ENCODE measurements around the gene EXOC6B.

The EXOC6B gene

DNA sequence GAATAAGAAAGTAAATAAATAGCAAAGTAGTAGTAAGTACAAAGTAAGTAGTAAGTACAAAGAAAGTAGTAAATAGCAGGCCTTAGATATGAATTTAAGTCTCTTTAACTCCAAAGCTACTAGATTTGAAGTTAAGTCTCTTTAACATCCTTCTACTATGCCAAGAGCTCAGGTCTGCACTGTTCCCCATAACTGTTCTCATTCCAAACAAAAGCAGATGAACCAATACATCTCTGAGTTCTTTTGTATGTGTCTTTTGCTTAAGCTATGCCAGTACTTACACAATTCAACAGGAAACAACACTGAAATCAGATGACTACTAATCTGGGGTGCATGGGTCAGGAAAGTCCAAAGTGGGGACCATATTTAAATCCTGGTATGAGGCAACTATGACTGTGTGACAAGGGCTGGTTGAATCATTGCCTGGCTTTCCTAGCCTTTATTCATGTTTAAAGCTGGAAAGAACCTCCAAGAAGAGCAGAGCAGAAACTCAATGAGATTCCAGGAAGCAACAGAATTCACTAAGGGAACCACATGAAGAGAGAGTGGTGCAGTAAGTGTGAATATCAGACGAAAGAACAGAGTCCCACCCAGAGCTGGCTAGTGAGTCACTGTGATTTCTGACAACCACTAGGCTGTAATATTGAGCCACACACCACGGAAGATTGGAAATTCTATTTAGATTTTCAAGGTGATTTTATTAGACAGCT is 627.1 kb downstream of the EXOC6B start:
- no peak for DNase-seq

DNA sequence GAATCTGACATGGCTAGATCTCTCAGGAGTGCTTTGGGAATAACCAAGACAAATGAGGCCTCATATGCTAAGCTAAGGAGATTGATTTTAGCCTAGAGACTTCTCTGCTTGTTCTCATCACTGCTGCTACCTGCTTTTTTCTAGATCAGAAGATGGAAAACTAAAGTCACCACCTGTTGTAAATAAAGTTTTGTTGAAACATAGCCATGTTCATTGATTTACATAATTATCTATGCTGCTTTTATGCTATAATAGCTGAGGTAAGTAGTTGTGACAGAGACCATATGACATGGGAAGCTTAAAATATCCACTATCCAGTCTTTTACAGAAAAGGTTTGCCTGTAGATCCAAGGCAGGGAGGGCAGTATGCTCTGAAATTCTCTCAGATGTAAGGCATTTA is 632.1 kb downstream of the EXOC6B start:
- no peak for DNase-seq

DNA sequence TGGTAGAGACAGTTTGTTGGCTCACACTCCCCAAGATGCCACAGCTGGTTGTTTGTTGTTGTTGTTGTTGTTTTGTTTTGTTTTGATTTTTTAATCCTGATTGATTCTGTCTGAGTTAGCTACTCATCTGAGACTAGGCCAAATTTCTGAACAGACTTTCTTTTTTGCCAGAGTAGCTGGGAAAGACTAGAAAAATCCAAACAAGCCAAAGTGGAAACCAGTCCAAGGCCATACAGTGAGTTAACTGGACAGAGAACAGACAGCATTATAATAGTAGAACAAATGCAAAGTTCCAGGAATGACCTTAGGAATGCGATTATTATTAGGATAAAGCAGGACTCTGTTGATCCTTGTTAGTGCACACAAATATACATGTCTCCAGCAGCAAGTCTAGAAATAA is 634.4 kb downstream of the EXOC6B start:
- DNase-seq = no peak

- DNase-seq = no peak
These were observed 640.6 kb downstream of the EXOC6B start for GRCh38 chr2:72185206-72185605.

- DNase-seq = no peak
These were observed 642.4 kb downstream of the EXOC6B start for GRCh38 chr2:72183466-72183865.

GRCh38 chr2:72183016-72183415 is 642.8 kb downstream of the EXOC6B start:
- DNase-seq = no peak

DNA sequence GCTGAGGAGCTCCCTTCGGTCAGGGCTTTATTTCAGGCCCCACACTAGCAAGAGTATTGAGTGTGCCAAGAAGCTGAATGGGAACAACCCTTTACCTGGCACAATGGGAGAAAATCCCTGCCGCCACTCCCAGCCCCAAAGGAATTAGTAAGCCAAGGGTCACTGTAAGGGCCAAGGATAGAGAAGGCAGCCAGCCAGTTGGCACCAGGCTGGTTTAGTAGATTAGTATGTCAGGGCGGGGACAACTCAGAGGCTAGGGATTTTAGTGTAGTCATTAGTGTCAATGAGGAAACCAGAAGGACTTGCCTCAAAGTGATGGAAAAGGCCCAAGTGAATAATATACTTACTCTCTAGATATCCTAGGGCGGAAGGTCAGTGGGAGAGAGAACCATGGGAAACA is 643.3 kb downstream of the EXOC6B start:
- DNase-seq = no peak

DNA sequence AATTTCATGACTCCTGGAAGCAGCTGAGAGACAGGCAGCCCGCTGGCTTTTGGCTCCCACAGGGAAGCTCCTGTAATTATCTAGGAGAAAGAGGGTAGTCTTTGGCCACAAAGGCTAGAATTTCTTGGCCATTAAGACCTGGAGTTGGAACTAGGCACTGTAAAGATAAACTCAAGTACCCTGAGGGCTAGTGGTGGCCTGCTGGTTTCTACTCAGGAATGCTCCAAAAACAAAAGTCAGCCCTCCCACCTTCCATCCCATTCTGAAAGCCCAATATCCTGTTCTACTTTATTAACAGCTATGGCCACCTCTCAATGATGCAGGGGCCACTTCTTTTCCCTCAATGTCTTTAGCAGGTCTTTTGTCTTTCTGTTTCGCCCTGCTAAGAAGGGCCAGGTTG is 644.2 kb downstream of the EXOC6B start:
- DNase-seq = no peak

DNA sequence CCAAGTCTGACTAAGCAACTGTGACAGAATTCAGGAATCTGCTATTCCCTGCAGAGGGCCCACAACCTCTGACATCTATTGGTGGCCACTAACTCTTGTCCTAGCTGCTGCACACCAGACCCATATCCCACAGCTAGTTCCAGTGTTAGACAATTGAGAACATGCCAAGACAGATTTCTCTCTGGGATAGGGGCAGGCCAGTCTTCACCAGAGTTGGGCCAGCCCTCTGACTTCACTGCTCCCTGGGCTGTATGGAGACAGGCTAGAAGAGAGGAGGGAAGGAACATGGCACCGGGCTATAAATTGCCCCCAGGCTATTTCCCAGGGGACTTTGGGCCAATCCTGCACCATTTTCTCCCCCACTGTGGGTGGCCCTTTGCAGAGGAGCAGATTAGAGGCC is 645.5 kb downstream of the EXOC6B start:
- no peak for DNase-seq

- DNase-seq = no peak
These were observed 647.3 kb downstream of the EXOC6B start for GRCh38 chr2:72178551-72178950.

DNA sequence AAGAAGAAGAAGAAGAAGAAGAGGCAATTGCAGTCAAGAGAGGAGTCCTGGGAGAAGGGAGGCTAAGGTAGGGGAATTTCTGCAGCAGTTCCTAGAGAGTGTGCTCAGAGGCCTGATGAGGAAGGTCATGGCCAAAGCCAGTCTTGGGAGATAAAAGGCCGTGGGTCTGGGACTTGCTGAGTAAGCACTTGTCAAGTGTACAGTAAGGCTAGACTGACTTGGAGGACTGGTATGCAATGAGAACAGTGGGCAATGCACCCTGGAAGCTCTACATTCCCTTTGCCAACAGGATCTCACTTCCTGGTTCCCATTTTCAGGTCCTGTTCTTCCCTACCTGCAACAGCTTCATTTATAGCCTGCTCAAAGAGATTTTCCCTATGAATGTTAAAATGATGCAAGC is 649.6 kb downstream of the EXOC6B start:
- DNase-seq = no peak

GRCh38 chr2:72175636-72176035 is 650.2 kb downstream of the EXOC6B start:
- no peak for DNase-seq

DNA sequence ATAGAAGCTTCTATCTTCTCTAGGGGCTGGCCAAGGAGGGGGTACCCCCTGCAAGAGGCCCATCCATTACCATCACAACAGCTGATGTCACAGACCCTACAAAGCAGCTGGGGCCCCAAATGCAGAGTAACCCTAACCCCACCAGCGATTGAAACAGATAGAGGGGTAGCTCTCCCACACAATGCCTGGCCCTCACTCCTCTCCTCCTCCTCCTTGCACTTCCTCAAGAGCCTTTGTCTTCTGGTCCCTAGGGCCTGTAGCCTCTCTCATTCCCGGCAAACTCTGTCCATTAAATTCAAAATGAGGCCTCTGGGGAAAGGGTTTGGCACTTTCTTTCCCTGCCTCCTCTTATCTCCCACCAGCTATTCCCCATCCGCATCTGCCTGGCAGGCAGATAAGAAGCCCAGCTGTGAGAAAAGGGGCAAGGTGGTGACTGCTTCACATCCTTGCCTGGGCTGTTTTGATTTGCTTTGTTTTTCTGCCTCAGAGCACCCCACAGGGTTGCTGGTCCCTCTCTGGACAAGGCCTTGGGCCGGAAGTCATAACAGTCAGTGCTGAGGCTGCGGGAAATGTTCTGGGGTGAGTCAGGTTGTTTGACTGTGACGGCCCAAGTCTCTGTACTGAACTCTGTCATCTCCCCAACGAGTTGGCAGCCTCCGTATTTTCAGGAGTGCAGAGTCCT is 652.1 kb downstream of the EXOC6B start:
- DNase-seq = no peak

GRCh38 chr2:72172478-72172877 is 653.4 kb downstream of the EXOC6B start:
- DNase-seq = no peak

- no peak for DNase-seq
These were observed 659.6 kb downstream of the EXOC6B start for GRCh38 chr2:72166279-72166678.

DNA sequence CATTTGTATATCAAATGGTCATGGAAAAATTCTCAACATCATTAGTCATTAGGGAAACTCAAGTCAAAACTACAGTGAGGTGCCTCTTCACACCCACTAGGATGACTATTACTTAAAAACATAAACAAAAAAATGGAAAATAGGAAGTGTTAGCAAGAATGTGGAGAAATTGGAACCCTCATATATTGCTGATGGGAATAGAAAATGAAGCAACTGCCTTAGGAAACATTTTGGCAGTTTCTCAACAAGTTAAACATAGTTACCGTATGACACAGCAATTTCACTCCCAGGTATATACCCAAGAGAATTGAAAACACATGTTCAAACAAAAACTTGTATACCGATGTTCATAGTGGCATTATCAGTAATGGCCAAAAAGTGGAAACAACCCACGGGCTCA is 660.0 kb downstream of the EXOC6B start:
- DNase-seq = no peak

GRCh38 chr2:72162574-72162973 is 663.3 kb downstream of the EXOC6B start:
- no peak for DNase-seq

- DNase-seq = no peak
These were observed 666.4 kb downstream of the EXOC6B start for GRCh38 chr2:72159211-72159993.

GRCh38 chr2:72157871-72158771 is 667.7 kb downstream of the EXOC6B start:
- no peak for DNase-seq

- no peak for DNase-seq
These were observed 669.0 kb downstream of the EXOC6B start for GRCh38 chr2:72156872-72157271.

DNA sequence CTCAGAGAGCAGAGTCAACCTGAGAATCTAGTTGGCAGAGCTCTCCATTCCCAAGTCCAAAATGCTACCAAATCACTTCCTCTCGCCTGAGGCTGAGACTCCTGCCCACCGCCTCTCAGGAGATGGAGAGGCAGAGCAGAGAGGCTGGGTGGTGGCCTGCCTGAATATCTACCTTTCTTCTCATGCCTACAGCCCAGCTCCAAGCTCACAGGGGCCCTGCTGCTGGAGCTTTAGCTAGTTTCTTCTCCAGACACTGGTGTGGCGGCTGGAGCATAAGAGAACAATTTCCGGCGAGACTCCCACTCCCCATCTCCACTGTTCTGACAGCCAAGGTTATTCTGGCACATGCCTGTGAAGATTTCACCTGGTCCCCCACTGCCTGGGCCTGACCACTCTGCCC is 670.1 kb downstream of the EXOC6B start:
- DNase-seq = no peak

GRCh38 chr2:72155151-72155550 is 670.7 kb downstream of the EXOC6B start:
- DNase-seq = no peak

DNA sequence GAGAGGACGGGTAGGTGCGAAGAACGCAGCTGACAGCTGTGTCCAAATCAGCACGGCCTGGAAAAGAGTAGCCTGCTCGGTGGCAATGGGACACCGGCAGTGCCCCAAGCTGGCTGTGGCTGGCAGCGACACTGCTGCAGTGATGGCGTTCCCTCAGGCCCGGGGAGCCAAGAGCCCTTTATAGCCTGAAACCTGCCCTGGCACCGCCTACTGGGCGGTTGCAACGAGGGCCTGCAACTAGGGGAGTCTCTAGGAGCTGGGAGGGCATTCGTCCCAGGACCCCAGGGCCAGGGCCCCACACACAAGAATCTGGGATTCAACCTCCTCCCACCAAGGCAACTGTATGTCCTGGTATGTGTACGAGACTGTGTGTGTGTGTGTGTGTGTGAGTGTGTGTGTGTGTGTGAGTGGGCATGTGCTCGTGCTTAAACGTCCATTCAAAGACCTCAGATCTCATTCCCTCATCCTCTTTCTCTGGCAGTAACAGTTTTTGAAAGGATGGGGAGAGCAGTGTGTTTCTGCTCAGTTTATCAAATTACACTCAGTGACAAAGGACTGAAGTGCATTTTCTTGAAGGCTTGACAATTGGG is 671.4 kb downstream of the EXOC6B start:
- DNase-seq = no peak

Measured in bone marrow (tissue), 2 donors.